Ishikawa (cell line): ENCODE results near the gene FBXW11.

Source experiments
- CEBPB ChIP-seq: IDR thresholded peaks from 2 replicates; pipeline ENCODE4 v1.6.1; 2012
- CREB1 ChIP-seq: IDR thresholded peaks from 2 replicates; pipeline ENCODE4 v1.6.1; 2012; ENCODE audit warnings: low read depth
- EGR1 ChIP-seq: IDR thresholded peaks from 2 replicates; pipeline ENCODE4 v1.6.1; 2012
- EP300 ChIP-seq: IDR thresholded peaks from 2 replicates; pipeline ENCODE4 v1.6.1; 2012; ENCODE audit warnings: borderline replicate concordance
- FOXM1 ChIP-seq: IDR thresholded peaks from 2 replicates; pipeline ENCODE4 v1.6.1; 2012; ENCODE audit warnings: low read depth, borderline replicate concordance
- RAD21 ChIP-seq: IDR thresholded peaks from 2 replicates; pipeline ENCODE4 v1.6.1; 2012; ENCODE audit warnings: low read depth
- TAF1 ChIP-seq: IDR thresholded peaks from 2 replicates; pipeline ENCODE4 v1.6.1; 2012; ENCODE audit warnings: low read depth, mild to moderate bottlenecking
- TEAD4 ChIP-seq: IDR thresholded peaks from 2 replicates; pipeline ENCODE4 v1.6.1; 2012
- YY1 ChIP-seq: IDR thresholded peaks from 2 replicates; pipeline ENCODE4 v1.6.1; 2012; ENCODE audit warnings: low read depth
- TF ChIP-seq, protein P1 (sequence below): IDR thresholded peaks from 2 replicates; pipeline ENCODE4 v1.6.1; 2012; ENCODE audit warnings: low read depth, mild to moderate bottlenecking
- TF ChIP-seq, protein P2 (sequence below): IDR thresholded peaks from 2 replicates; pipeline ENCODE4 v1.6.1; 2012

DNA sequence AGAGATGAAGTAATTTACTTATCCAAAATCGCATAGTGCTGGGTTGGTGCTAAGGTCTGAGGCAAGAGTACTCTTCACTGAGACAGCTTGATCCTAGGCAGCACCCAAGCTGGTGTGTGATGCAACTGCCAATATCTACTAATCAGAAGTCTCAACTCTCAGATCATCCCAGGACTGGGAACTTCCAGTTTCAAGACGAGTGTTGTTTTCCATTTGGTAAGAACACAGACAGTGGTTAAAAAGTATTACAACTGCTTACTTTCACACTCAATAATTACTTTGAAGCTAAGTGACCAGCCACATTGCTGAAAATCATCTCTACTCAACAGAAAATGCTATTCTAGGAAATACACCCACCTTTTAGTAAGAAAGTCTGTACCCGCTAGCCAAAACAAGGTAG is 45.3 kb downstream of the FBXW11 start:
- no peak for TF ChIP-seq FOXM1
- no peak for TF ChIP-seq CEBPB
- TF ChIP-seq, protein P1, sequence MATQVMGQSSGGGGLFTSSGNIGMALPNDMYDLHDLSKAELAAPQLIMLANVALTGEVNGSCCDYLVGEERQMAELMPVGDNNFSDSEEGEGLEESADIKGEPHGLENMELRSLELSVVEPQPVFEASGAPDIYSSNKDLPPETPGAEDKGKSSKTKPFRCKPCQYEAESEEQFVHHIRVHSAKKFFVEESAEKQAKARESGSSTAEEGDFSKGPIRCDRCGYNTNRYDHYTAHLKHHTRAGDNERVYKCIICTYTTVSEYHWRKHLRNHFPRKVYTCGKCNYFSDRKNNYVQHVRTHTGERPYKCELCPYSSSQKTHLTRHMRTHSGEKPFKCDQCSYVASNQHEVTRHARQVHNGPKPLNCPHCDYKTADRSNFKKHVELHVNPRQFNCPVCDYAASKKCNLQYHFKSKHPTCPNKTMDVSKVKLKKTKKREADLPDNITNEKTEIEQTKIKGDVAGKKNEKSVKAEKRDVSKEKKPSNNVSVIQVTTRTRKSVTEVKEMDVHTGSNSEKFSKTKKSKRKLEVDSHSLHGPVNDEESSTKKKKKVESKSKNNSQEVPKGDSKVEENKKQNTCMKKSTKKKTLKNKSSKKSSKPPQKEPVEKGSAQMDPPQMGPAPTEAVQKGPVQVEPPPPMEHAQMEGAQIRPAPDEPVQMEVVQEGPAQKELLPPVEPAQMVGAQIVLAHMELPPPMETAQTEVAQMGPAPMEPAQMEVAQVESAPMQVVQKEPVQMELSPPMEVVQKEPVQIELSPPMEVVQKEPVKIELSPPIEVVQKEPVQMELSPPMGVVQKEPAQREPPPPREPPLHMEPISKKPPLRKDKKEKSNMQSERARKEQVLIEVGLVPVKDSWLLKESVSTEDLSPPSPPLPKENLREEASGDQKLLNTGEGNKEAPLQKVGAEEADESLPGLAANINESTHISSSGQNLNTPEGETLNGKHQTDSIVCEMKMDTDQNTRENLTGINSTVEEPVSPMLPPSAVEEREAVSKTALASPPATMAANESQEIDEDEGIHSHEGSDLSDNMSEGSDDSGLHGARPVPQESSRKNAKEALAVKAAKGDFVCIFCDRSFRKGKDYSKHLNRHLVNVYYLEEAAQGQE: no peak
- no peak for TF ChIP-seq EP300
- no peak for TF ChIP-seq TEAD4
- no peak for TF ChIP-seq CREB1
- TF ChIP-seq EGR1: no peak
- no peak for TF ChIP-seq RAD21
- TF ChIP-seq, protein P2, sequence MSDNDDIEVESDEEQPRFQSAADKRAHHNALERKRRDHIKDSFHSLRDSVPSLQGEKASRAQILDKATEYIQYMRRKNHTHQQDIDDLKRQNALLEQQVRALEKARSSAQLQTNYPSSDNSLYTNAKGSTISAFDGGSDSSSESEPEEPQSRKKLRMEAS: no peak
- TF ChIP-seq TAF1: no peak
- no peak for TF ChIP-seq YY1
